Heart left ventricle (tissue), 13 donors: ENCODE measurements around the gene CNST.

Source experiments
- CTCF ChIP-seq, 12 donors: fragments of 200-600 bp; sonication (generic) in 4 of 12; IDR thresholded peaks; one replicate each; pipeline versions ENCODE4 v1.5.0 to v1.8.0; 2018 to 2022; ENCODE audit warnings: antibody characterized with exemption in 12 of 12, mild to moderate bottlenecking in 5 of 12
- POLR2A ChIP-seq, 2 donors: fragments of 450-650 bp; IDR thresholded peaks; one replicate each; pipeline ENCODE4 v1.6.1; 2017; ENCODE audit warnings: antibody characterized with exemption in 2 of 2, mild to moderate bottlenecking in 2 of 2, moderate library complexity in 2 of 2
- donor health status: ischemic (EF 13 %, LVEDD 7.1; RV severe dilation, severe dysfunction).
- donor health status: DM: no; HTN: yes; CAD: no.
- donor health status: DM: no; HTN: no; CAD: no.
- donor health status: ischemic (EF 25% LVEDD 6.9; RV normal size, moderate dysfunction).
- donor health status: ischemic (EF 25% LVEDD 5.7; RV mildly dilated, moderate dysfunction).
- donor health status: ischemic (EF 35%, LVEDD 5.7; RV mildly dilated, moderate dysfunction).
- donor health status: nonischemic (EF 11% LVEDD 7.7; RV severe dilation, severe dysfunction).
- donor health status: DM: yes; HTN: yes; CAD: no.
- donor health status: PGD.
- donor health status: ischemic (EF 29% LVEDD 5.4; RV normal size, mild dysfunction).
- donor health status: nonischemic (EF 23%, LVEDD 6.1; RV moderate dilation, normal function).

GRCh38 chr1:246632281-246633168 is 66.3 kb downstream of the CNST start:
- TF ChIP-seq CTCF (IDR thresholded peaks at IDR 0.05) = no peak
- TF ChIP-seq POLR2A (IDR thresholded peaks at IDR 0.05) = no peak
